ENCODE results near the gene CASP10.

DNA sequence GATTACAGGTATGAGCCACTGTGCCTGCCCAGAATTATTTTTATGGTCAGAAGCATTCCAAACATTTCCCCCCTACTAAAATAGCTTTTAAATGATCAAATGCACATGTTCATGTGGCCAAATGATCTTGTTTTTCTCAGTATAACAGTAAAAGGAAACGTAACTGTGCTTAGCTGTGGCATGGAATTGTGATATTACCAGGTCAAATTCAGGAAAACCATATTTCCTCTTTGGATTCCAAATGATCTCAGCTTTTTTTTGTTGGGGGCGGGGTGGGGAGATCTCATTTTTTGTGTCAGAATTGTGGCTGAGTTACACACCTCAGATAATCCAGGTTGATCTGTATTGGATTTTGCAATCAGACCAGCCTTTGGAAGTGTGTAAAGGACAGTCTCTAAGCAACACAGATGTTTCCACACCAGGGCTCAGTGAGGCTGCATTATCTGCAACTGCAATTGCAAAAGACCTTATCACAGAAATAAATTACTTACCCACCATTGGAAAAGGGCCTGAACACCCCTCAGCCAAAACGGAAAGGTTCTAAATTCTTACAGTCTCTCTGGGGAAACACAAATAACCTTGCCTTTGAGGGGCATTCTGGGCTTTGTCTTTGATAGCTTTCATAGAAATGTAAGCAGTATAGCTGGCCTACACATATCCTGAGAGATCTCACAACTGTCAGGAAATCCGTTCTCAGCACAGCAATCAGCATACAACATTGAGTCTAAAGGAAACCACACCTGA lies 8.4 kb downstream of the CASP10 start:
- TF ChIP-seq ATF7 (IDR thresholded peaks at IDR 0.05): no peak
- no peak for TF ChIP-seq ATF7 (CRISPR knock-in tag; IDR thresholded peaks at IDR 0.05)
- TF ChIP-seq TOE1 (CRISPR knock-in tag; IDR thresholded peaks at IDR 0.05): no peak
- TF ChIP-seq, protein P1, sequence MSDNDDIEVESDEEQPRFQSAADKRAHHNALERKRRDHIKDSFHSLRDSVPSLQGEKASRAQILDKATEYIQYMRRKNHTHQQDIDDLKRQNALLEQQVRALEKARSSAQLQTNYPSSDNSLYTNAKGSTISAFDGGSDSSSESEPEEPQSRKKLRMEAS (IDR thresholded peaks at IDR 0.05): no peak
- TF ChIP-seq ZBTB42 (CRISPR knock-in tag; IDR thresholded peaks at IDR 0.05): no peak
- no peak for TF ChIP-seq SNRNP70 (IDR thresholded peaks at IDR 0.05; ENCODE audit: low read depth, low read length)
- no peak for TF ChIP-seq JUNB (CRISPR knock-in tag; IDR thresholded peaks at IDR 0.05; ENCODE audit: borderline replicate concordance)
- TF ChIP-seq, protein P2, sequence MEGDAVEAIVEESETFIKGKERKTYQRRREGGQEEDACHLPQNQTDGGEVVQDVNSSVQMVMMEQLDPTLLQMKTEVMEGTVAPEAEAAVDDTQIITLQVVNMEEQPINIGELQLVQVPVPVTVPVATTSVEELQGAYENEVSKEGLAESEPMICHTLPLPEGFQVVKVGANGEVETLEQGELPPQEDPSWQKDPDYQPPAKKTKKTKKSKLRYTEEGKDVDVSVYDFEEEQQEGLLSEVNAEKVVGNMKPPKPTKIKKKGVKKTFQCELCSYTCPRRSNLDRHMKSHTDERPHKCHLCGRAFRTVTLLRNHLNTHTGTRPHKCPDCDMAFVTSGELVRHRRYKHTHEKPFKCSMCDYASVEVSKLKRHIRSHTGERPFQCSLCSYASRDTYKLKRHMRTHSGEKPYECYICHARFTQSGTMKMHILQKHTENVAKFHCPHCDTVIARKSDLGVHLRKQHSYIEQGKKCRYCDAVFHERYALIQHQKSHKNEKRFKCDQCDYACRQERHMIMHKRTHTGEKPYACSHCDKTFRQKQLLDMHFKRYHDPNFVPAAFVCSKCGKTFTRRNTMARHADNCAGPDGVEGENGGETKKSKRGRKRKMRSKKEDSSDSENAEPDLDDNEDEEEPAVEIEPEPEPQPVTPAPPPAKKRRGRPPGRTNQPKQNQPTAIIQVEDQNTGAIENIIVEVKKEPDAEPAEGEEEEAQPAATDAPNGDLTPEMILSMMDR (CRISPR knock-in tag; IDR thresholded peaks at IDR 0.05): no peak
- TF ChIP-seq MYC (CRISPR knock-in tag; IDR thresholded peaks at IDR 0.05; ENCODE audit: borderline replicate concordance): no peak
- no peak for TF ChIP-seq TMF1 (CRISPR knock-in tag; IDR thresholded peaks at IDR 0.05; ENCODE audit: low read depth)
- TF ChIP-seq, protein P3, sequence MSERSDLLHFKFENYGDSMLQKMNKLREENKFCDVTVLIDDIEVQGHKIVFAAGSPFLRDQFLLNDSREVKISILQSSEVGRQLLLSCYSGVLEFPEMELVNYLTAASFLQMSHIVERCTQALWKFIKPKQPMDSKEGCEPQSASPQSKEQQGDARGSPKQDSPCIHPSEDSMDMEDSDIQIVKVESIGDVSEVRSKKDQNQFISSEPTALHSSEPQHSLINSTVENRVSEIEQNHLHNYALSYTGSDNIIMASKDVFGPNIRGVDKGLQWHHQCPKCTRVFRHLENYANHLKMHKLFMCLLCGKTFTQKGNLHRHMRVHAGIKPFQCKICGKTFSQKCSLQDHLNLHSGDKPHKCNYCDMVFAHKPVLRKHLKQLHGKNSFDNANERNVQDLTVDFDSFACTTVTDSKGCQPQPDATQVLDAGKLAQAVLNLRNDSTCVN (CRISPR knock-in tag; IDR thresholded peaks at IDR 0.05; ENCODE audit: borderline replicate concordance): no peak
- TF ChIP-seq PLRG1 (conservative IDR thresholded peaks at IDR 0.05): no peak

Data from HepG2 (cell line).